DMS114 treated with DMSO at 0.1 percent for 48 hours (cell line): Measurements from ENCODE around the gene LRRN2.
"Not testable (repeated sequence)": the region's sequence is repeated elsewhere in the genome, so short reads cannot be mapped to it uniquely, and the experiment has no call there.

ENCODE experiments used
- DNase-seq: peaks from one replicate; lab custom pipeline; 2025; ENCODE audit not compliant: unreplicated experiment; lab: John Stamatoyannopoulos, UW

The LRRN2 gene

GRCh38 chr1:204633665-204634064 lies 51.9 kb downstream of the LRRN2 start:
- no peak for DNase-seq

DNA sequence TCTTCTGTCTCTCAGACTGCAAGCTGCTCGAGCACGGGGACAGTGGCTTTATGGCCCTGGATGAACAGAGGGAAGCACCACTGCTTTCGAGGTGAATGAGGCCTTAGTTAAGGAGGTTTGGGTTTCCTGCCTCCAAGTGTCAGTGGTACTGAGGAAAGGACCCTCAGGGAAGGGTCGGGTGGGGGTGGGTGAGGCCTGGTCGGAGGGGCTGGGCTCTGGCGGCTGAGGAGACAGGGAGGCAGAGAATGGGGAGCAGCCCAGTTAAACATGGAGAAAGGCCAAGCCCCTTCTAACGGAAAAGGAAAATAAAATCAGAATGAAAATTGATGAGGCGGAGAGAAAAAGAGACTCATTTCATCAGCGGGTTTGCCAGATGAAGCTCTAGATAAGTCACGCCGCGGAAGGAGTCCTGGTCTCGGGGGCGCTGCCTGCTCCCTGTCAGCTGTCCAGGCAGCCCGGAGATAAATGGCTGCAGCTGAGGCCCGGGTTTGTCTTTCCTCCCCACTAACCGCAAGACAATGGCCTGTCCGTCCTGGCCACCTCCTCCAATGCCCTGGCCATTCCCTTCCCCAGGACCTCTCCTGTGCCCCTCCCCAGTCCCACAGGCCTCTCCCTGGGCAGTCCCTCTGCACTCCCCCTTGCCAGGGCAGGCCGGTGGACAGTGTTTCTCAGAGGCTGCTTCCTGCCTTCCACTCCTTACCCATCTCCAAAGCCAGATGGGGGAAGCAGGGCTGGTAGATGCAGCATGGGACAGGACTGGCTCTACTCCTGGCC lies 55.2 kb downstream of the LRRN2 start:
- no peak for DNase-seq

DNA sequence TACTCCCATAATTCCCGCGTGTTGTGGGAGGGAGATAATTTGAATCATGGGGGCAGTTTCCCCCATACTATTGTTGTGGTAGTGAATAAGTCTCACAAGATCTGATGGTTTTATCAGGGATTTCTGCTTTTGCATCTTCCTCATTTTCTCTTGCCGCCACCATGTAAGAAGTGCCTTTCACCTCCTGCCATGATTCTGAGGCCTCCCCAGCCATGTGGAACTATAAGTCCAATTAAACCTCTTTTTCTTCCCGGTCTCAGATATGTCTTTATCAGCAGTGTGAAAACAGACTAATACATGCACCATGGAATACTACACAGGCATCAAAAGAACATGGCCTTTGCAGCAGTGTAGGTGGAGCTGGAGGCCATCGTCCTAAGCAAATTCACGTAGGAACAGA lies 56.1 kb downstream of the LRRN2 start:
- DNase-seq: not testable (repeated sequence)

DNA sequence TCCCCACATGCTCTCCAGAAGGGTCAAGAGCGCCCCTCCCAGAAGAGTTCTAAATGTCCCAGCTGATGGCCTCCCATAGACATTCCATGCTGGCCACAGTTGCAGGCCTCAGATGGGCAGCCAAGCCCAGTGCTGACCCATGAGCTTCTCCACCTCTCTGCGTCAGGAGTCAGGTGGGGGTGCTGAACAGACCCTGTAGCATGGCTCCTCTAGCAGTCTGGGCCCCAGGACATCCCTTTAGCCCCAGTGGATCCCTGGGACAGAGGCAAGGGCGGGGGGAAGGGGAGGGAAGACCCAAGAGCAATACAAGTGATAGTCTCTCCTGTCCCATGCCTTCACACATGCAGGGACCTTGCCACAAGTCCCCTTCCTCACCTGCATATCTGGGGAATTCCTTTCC lies 56.7 kb downstream of the LRRN2 start:
- DNase-seq: no peak

GRCh38 chr1:204627436-204627835 lies 58.1 kb downstream of the LRRN2 start:
- no peak for DNase-seq

GRCh38 chr1:204626381-204626780 lies 59.2 kb downstream of the LRRN2 start:
- no peak for DNase-seq

GRCh38 chr1:204624631-204625216 lies 60.8 kb downstream of the LRRN2 start:
- no peak for DNase-seq

GRCh38 chr1:204623894-204624361 lies 61.6 kb downstream of the LRRN2 start:
- DNase-seq: no peak

GRCh38 chr1:204623365-204623893 lies 62.1 kb downstream of the LRRN2 start:
- no peak for DNase-seq

- no peak for DNase-seq
These were observed 63.5 kb downstream of the LRRN2 start for GRCh38 chr1:204621996-204622395.

DNA sequence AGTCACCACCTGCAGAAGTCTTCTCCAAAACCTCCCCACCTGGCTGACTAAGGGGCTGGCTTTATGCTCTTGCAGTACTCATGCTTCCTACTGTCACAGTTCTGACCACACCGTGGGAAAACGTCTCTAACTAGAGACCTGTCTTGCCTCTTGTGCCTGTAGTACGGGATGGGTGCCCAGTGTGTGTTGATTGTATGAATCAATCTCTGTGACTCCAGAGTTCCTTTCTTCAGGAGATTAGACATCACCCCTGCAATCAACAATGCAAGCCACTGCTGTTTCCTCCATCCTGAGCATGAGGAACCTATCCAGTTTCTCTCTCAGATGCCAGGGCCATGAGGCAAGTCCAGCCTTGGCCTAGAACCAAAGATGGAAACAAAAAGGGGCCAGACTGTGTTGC lies 64.1 kb downstream of the LRRN2 start:
- no peak for DNase-seq

DNA sequence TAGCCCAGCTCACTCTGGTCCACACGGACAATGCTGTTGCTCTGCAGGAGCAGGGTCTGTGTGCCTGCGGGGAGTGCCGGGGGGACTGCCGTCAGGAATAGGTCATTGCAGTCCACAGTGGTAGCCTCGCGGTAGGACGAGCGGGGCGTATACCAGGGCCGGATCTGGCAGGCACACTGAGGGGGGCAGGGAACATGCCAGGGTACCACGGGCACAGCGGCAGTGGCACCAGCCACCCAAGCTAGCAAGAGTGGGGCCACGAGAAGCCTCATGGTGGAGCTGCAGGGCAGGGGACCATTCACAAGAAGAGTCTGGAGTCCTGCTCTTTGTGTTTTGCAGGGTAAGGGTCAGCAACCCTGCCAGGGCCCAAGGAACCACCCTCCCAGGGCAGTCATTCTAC lies 65.8 kb downstream of the LRRN2 start:
- no peak for DNase-seq

DNA sequence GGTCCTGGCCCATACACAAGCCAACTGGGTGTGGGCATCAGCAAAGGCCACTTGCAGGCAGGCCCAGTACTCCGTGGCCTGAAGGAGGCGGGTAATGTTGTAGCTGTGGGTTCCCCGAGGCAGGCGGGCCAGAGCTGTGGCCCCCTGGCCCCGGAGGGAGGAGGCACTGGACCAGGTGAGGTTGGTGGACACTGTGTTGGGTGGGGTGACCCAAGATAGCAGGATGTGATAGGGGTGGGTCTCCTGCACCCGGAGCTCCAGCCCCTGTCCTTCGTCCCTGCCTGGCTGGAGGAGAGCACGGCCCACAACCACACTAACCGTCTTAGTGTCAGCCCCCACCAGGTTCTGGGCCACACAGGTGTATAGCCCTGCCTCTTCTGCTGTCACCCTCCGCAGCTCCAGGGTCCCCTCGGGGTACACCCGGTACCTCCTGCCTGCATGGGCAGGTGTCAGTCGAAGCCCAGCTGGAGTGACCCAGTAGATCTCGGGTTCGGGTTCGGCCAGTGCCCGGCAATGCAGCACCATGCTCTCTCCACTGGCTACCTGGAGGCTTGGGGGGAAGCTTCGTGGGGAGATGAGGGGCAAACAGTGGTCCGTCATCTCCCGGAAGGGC lies 67.3 kb downstream of the LRRN2 start:
- DNase-seq: no peak

DNA sequence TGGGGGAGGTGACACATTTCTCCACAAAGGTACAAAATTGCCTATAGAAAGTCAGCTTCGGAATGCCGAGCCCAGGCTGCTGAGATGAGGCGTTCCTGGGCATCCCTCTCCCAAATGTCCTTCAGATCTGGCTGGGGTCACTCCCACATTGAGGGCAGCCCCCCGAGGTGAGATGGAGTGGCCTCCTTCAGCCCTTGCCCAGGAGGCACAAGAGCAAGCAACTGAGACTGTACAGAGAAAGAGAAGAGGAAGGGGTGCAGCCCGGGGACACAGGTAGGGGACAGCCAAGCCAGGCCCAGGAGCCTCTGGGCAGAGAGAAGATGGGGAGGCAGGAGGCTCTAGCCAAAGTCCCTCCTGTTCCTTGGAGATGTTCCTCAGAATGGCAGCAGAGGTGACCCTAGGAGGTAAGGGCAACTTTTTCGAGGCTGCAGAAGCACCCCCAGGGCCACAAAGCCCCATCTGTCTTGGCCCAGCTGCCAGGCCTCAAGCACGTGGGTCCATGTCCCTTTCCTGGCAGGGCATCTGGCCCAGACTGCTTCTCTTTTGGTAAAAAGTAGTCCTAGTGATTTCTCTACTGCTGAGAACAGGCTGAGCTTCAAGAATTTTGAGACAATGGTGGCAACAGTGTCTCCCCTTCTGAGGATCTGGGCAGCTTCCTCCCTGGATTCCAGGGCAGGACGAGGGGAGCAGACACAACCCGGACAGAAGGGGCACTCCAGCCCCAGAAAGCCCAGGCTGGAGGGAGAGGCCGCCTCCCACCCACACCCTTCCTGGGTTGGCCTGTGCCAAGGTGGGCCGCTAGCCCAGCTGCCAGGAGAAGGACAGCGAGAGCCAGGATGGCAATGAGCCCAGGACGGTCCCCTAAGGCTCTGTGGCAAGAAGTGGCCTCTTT lies 68.0 kb downstream of the LRRN2 start:
- no peak for DNase-seq

- no peak for DNase-seq
These were observed 68.9 kb downstream of the LRRN2 start for GRCh38 chr1:204616641-204617040.

- no peak for DNase-seq
These were observed 69.7 kb downstream of the LRRN2 start for GRCh38 chr1:204615881-204616280.

- no peak for DNase-seq
These were observed 71.9 kb downstream of the LRRN2 start for GRCh38 chr1:204613636-204614035.

- no peak for DNase-seq
These were observed 73.2 kb downstream of the LRRN2 start for GRCh38 chr1:204612326-204612725.

- no peak for DNase-seq
These were observed 74.5 kb downstream of the LRRN2 start for GRCh38 chr1:204611036-204611435.

DNA sequence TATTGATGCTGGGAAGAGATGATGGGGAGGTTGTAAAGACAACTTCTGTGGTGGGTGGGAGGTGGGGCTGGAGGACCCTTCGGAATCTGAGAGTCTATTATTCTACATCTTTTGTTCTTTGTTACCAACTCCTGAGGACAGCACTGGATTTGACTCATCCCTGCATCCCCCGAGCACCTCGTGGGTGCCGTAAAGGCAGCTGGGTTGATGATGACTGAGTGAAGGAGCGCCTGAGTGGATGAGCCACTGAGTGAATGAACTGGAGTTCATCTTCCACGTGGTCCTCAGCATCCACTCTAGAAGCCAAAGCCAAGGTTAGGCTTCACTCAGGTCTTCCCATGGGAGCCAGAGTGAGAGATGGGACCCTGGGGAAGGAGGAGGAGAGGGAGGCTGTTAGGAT lies 77.6 kb downstream of the LRRN2 start:
- DNase-seq: no peak

- no peak for DNase-seq
These were observed 79.7 kb downstream of the LRRN2 start for GRCh38 chr1:204605791-204606190.
